H1 (cell line): ENCODE measurements around the gene RTF2. TPM values are rescaled to one million over a fixed set of nuclear protein-coding genes. Genes with fewer than 3 reads are reported as not detected.

Experiments used
- CTCF ChIA-PET: fragments of 300-600 bp; sonication (Branson Sonifier 250); formaldehyde crosslinking; loops from one replicate; lab custom pipeline; 2021; ENCODE audit not compliant: partially characterized antibody; lab: Charles Lee
- POLR2A ChIA-PET: fragments of 300-600 bp; sonication (Branson Sonifier 250); formaldehyde crosslinking; loops from one replicate; lab custom pipeline; 2021; ENCODE audit warnings: inconsistent platforms; ENCODE audit not compliant: partially characterized antibody; lab: Charles Lee
- DNase-seq, 2 experiments: peaks; one replicate each; pipeline versions ENCODE4 v3.0.0 to v3.0.0-alpha.2; 2010 to 2022; ENCODE audit warnings: low spot score in 2 of 2, low read depth in 1 of 2, mixed read lengths in 1 of 2
- FAIRE-seq: peaks from 2 replicates; lab custom pipeline; 2011; peaks lifted over from hg19 to GRCh38; lab: Jason Lieb, UNC
- H2AFZ ChIP-seq: 2 replicates; pipeline ENCODE4 v1.8.1; 2012; ENCODE audit warnings: low read length, inconsistent platforms
- H2AK5ac ChIP-seq: 2 replicates; pipeline ENCODE4 v1.6.1; 2013; ENCODE audit warnings: low read depth, low read length
- H2BK120ac ChIP-seq: replicated peaks from 2 replicates; pipeline ENCODE3; 2013; ENCODE audit warnings: low read depth, low read length, inconsistent platforms
- H2BK12ac ChIP-seq: 2 replicates; pipeline ENCODE4 v1.6.1; 2013; ENCODE audit warnings: low read depth, low read length
- H2BK15ac ChIP-seq: 2 replicates; pipeline ENCODE4 v1.6.1; 2013; ENCODE audit warnings: low read length
- H2BK20ac ChIP-seq: 2 replicates; pipeline ENCODE4 v1.6.1; 2013; ENCODE audit warnings: low read length
- H2BK5ac ChIP-seq: 2 replicates; pipeline ENCODE4 v1.6.1; 2013; ENCODE audit warnings: low read depth, low read length
- H3K14ac ChIP-seq: 2 replicates; pipeline ENCODE4 v1.6.1; 2013; ENCODE audit warnings: inconsistent platforms; ENCODE audit not compliant: insufficient read length
- H3K18ac ChIP-seq: 2 replicates; pipeline ENCODE4 v1.6.1; 2013; ENCODE audit warnings: low read length; ENCODE audit errors: extremely low read depth
- H3K23ac ChIP-seq: 2 replicates; pipeline ENCODE4 v1.6.1; 2013; ENCODE audit warnings: inconsistent platforms; ENCODE audit not compliant: insufficient read length
- H3K23me2 ChIP-seq: 2 replicates; pipeline ENCODE4 v1.6.1; 2013; ENCODE audit warnings: low read depth, low read length
- H3K27ac ChIP-seq: 2 replicates; pipeline ENCODE4 v1.6.1; 2011; ENCODE audit warnings: low read depth, low read length, inconsistent platforms
- H3K27me3 ChIP-seq, 4 experiments: replicated peaks in 1 of 4; 1 replicate in 1 of 4; 2 replicates in 3 of 4; pipeline versions ENCODE4 v1.6.1 to v1.8.1; 2011 to 2013; ENCODE audit warnings: low read length in 3 of 4, mild to moderate bottlenecking in 3 of 4, inconsistent platforms in 2 of 4, mixed read lengths in 2 of 4, moderate library complexity in 1 of 4; ENCODE audit not compliant: control insufficient read depth in 3 of 4, insufficient read depth in 3 of 4; ENCODE audit errors: extremely low read depth in 1 of 4
- H3K36me3 ChIP-seq, 4 experiments: 2 replicates each; pipeline versions ENCODE4 v1.6.1 to v1.8.1; 2011 to 2013; ENCODE audit warnings: mild to moderate bottlenecking in 4 of 4, low read length in 3 of 4, moderate library complexity in 2 of 4, control low read depth in 1 of 4, inconsistent platforms in 1 of 4; ENCODE audit not compliant: insufficient read depth in 4 of 4, control insufficient read depth in 2 of 4
- H3K4ac ChIP-seq: replicated peaks from 2 replicates; pipeline ENCODE3; 2013; ENCODE audit warnings: low read length, low read depth, mixed read lengths, inconsistent platforms; ENCODE audit not compliant: insufficient read length
- H3K4me1 ChIP-seq, 4 experiments: replicated peaks in 1 of 4; 1 replicate in 1 of 4; 2 replicates in 3 of 4; pipeline versions ENCODE4 v1.6.1 to v1.8.1; 2011 to 2013; ENCODE audit warnings: low read length in 3 of 4, inconsistent platforms in 2 of 4, mixed read lengths in 1 of 4; ENCODE audit not compliant: insufficient read depth in 4 of 4, control insufficient read depth in 3 of 4
- H3K4me2 ChIP-seq, 2 experiments: 2 replicates each; pipeline versions ENCODE4 v1.6.1 to v1.8.1; 2011 to 2013; ENCODE audit warnings: low read depth in 2 of 2, low read length in 2 of 2, control low read depth in 1 of 2, inconsistent platforms in 1 of 2, mild to moderate bottlenecking in 1 of 2; ENCODE audit not compliant: insufficient read depth in 1 of 2
- H3K4me3 ChIP-seq, 4 experiments: fragments of 200-600, 300-600 bp in 1 of 4; sonication (generic), shearing (Covaris generic), sonication (Bioruptor Twin) in 1 of 4; 2 replicates each; pipeline versions ENCODE4 v1.5.1 to v1.8.1; 2011 to 2016; ENCODE audit warnings: low read length in 4 of 4, low read depth in 3 of 4, control low read depth in 2 of 4, inconsistent platforms in 2 of 4, mild to moderate bottlenecking in 2 of 4, mixed read lengths in 1 of 4, moderate library complexity in 1 of 4; ENCODE audit not compliant: insufficient read depth in 2 of 4; ENCODE audit errors: extremely low read depth in 1 of 4
- H3K56ac ChIP-seq: replicated peaks from 2 replicates; pipeline ENCODE3; 2013; ENCODE audit warnings: low read depth, mild to moderate bottlenecking, mixed read lengths, low read length, inconsistent platforms; ENCODE audit not compliant: insufficient read length
- H3K79me1 ChIP-seq: 2 replicates; pipeline ENCODE4 v1.6.1; 2013; ENCODE audit warnings: low read depth, low read length, control low read depth
- H3K79me2 ChIP-seq, 2 experiments: 2 replicates each; pipeline versions ENCODE4 v1.6.1 to v1.8.1; 2012 to 2013; ENCODE audit warnings: low read length in 2 of 2, mild to moderate bottlenecking in 2 of 2, inconsistent platforms in 1 of 2; ENCODE audit not compliant: insufficient read depth in 2 of 2, control insufficient read depth in 1 of 2
- H3K9ac ChIP-seq, 4 experiments: replicated peaks in 1 of 4; 1 replicate in 1 of 4; 2 replicates in 3 of 4; pipeline versions ENCODE4 v1.6.1 to v1.8.1; 2011 to 2013; ENCODE audit warnings: low read depth in 3 of 4, low read length in 3 of 4, control low read depth in 2 of 4, mild to moderate bottlenecking in 2 of 4, moderate library complexity in 2 of 4, inconsistent platforms in 1 of 4; ENCODE audit errors: extremely low read depth in 1 of 4
- H3K9me3 ChIP-seq, 2 experiments: 2 replicates each; pipeline versions ENCODE4 v1.6.1 to v1.8.1; 2012 to 2013; ENCODE audit warnings: mild to moderate bottlenecking in 2 of 2, moderate library complexity in 2 of 2, control low read depth in 1 of 2, inconsistent platforms in 1 of 2, low read depth in 1 of 2, low read length in 1 of 2, mixed read lengths in 1 of 2; ENCODE audit not compliant: insufficient read depth in 2 of 2
- H4K20me1 ChIP-seq, 2 experiments: replicated peaks in 1 of 2; 2 replicates each; pipeline versions ENCODE3 to v1.8.1; 2011 to 2013; ENCODE audit warnings: inconsistent platforms in 2 of 2, low read length in 2 of 2, mild to moderate bottlenecking in 1 of 2; ENCODE audit not compliant: insufficient read depth in 2 of 2, control insufficient read depth in 1 of 2
- H4K5ac ChIP-seq: 2 replicates; pipeline ENCODE4 v1.6.1; 2013; ENCODE audit warnings: low read length, low read depth, mixed read lengths, inconsistent platforms; ENCODE audit not compliant: insufficient read length
- H4K8ac ChIP-seq: 2 replicates; pipeline ENCODE4 v1.8.0; 2013; ENCODE audit warnings: mild to moderate bottlenecking, moderate library complexity, low read length, inconsistent platforms; ENCODE audit not compliant: insufficient read depth; ENCODE audit errors: extremely low read depth
- H4K91ac ChIP-seq: replicated peaks from 2 replicates; pipeline ENCODE3; 2013; ENCODE audit warnings: low read length, mixed read lengths, inconsistent platforms; ENCODE audit not compliant: insufficient read length
- ATF3 ChIP-seq: IDR thresholded peaks from 2 replicates; pipeline ENCODE4 v1.6.1; 2011; ENCODE audit warnings: low read depth, mild to moderate bottlenecking, low read length; ENCODE audit not compliant: insufficient read depth
- BACH1 ChIP-seq: IDR thresholded peaks from 2 replicates; pipeline ENCODE4 v1.6.1; 2012; ENCODE audit warnings: low read length, improper control_type of control experiment
- GTF2F1 ChIP-seq: IDR thresholded peaks from 2 replicates; pipeline ENCODE4 v1.6.1; 2012; ENCODE audit warnings: low read depth, low read length, improper control_type of control experiment, borderline replicate concordance
- RFX5 ChIP-seq: IDR thresholded peaks from 2 replicates; pipeline ENCODE4 v1.6.1; 2011; ENCODE audit warnings: low read depth, low read length, improper control_type of control experiment, borderline replicate concordance
- TAF1 ChIP-seq: IDR thresholded peaks from 2 replicates; pipeline ENCODE4 v1.6.1; 2011; ENCODE audit warnings: mild to moderate bottlenecking, low read depth, low read length
- TCF12 ChIP-seq: IDR thresholded peaks from 2 replicates; pipeline ENCODE4 v1.6.1; 2011; ENCODE audit warnings: low read depth, mild to moderate bottlenecking, low read length
- YY1 ChIP-seq: IDR thresholded peaks from 2 replicates; pipeline ENCODE4 v1.6.1; 2011; ENCODE audit warnings: low read depth, mild to moderate bottlenecking, low read length
- WGBS, 2 experiments: shearing (Covaris generic) in 1 of 2; methylation state at CpG; one replicate each; pipeline versions ENCODE4 v1.1.6 to v1.1.7; 2013 to 2015; ENCODE audit warnings: low lambda C conversion rate in 2 of 2, mixed read lengths in 2 of 2, inconsistent platforms in 1 of 2, low coverage in 1 of 2, missing lambda C conversion rate in 1 of 2; ENCODE audit not compliant: insufficient replicate concordance in 2 of 2, insufficient coverage in 1 of 2, insufficient read length in 1 of 2; ENCODE audit errors: extremely low coverage in 1 of 2, missing lambda C conversion rate in 1 of 2; 5-methylcytosine and 5-hydroxymethylcytosine counted together
- polyA plus RNA-seq, 7 experiments: library from polyadenylated mRNA; depleted of rRNA in 3 of 7; stranded (reverse) in 5 of 7; unstranded in 2 of 7; fragments of >200 nt in 5 of 7; fragments of 200-250 nt in 2 of 7; gene quantifications; 1 replicate in 5 of 7; 2 replicates in 1 of 7; 4 replicates in 1 of 7; pipeline versions ENCODE4 v1.2.1 to v1.2.3, GENCODE V29; 2011 to 2013; ENCODE audit warnings: missing spikeins in 2 of 7, mixed read lengths in 2 of 7
- total RNA-seq: library from RNA; stranded (reverse); fragmentation: NEBNext Ultra II Directional; extraction: Animal tissue kit (Norgen Biotek cat#: 25700); gene quantifications from 2 replicates; pipeline ENCODE4 v1.2.1, GENCODE V29; 2021

Gene RTF2
- total and polyA plus RNA-seq, 2 of the 8 experiments (the other 6 are each of a cell fraction or from before 2014, with no cell fraction given), result 33.9 to 51.2 TPM

DNA sequence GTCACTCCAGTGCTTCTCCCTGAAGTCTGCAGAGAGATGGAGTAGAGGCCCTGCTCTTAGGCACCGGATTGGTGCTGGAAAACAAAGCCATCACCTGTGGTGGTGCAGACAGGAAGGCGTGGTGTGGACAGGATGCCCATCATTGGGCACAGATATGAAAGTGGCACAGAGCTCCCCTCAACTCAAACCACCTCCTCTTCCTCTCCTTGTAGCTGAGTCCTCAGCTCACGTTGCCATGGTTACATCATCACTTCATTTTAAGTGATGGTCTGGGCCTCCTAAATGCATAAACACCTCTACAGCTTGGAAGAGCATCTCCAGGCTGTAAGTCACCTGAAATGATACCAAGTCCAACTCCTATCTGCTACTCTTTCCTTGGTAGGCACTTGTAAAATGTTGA is 8.0 kb upstream of the RTF2 start:
- Histone ChIP-seq H4K5ac (no peak overlapping the region), H3K4me3 (no peak overlapping the region), H3K79me1 (no peaks in the 10 kb centered on the region), H3K4ac (no peak overlapping the region), H2BK12ac (no peak overlapping the region), H3K79me2 (no peaks in the 10 kb centered on the region), H3K4me2 (no peak overlapping the region), H3K14ac (no peak overlapping the region), H2BK5ac (no peak overlapping the region), H2BK20ac (no peak overlapping the region), H3K23me2 (no peaks in the 10 kb centered on the region), H2BK15ac (no peak overlapping the region), H2AFZ (no peak overlapping the region), H2AK5ac (no peak overlapping the region), H4K20me1 (peaks cover 0 to 1% of the 10 kb centered on the region in 2 experiments), H3K9ac (no peak overlapping the region), H3K27me3 (no peaks in the 10 kb centered on the region; a peak in 1 of 7 replicates), H3K56ac (no peak overlapping the region), H3K4me1 (no peaks in the 10 kb centered on the region), H3K36me3 (no peaks in the 10 kb centered on the region), H3K23ac (no peak overlapping the region), H2BK120ac (no peak overlapping the region), H4K91ac (no peak overlapping the region), H3K18ac (no peak overlapping the region), H4K8ac (no peak overlapping the region; the same call in 1 of the 2 replicates), H3K9me3 (no peaks in the 10 kb centered on the region), H3K27ac (no peak overlapping the region)
- CTCF ChIA-PET, result no interaction called here
- POLR2A ChIA-PET, result no interaction called here
- FAIRE-seq (no peak), DNase-seq (no peak)
- 77% methylated on average over 3 of the region's 3 CpGs; no CpG with 5 or more reads in 1 of the 2 experiments for WGBS, 2 experiments
- TF ChIP-seq BACH1, result no peak
- TF ChIP-seq TAF1, result no peak
- TF ChIP-seq ATF3, result no peak
- TF ChIP-seq YY1, result no peak
- no peak for TF ChIP-seq TCF12
- TF ChIP-seq RFX5, result no peak
- TF ChIP-seq GTF2F1, result no peak
